ENCODE data around the gene PPFIBP1.

Gene PPFIBP1

DNA sequence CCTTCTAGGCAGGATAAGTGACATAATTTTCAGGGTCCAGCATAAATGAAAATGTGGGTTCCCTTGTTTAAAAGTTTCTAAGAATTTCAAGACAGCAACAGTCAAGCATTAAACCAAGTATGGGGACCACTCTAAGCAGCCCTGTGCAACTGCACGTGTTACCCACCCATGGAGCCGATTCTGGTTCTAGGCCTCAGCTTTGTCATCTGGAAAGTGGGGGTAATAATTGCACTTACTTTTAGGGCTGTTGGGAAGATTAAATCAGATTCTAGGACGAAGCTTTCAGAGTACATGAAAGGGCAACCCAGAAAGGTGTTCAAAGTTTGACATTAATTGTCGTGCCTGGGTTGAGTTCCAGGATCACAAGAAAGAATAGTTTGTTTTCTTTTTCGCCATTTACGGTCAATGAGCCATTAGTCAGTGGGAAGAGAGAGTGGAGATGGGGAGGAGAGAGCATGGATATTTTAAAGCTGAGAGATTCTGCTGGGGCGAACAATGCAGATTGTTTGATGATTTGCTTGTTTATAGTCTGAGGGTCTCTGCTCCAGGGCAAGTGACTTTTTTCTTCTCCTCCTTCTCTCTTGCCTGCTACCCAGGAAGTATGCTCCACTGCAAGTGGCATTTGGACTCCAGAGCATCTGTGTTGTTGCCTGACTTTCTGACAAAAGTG is 10.7 kb upstream of the PPFIBP1 start:
- DNase-seq (ENCODE audit: low read depth), result no peak

DNA sequence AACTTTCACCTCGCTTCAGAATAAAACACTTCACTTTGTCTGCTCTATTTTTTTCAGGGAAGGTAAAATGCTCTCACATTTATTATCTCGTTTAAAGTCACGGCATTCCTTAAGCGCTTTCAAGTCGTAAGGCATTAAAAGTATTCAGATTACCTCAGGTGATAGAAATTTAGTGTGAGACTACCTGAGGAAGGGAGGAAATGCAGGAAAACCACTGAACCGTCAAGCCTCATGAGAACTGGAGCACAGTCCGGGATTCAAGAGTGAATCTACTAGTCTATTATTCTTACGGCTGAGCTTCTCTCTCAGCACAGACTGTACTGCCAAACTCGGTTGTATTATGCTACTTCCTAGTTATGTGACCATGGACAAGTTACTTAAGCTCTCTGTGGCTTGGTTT is 8.3 kb upstream of the PPFIBP1 start:
- no peak for DNase-seq (ENCODE audit: low read depth)

DNA sequence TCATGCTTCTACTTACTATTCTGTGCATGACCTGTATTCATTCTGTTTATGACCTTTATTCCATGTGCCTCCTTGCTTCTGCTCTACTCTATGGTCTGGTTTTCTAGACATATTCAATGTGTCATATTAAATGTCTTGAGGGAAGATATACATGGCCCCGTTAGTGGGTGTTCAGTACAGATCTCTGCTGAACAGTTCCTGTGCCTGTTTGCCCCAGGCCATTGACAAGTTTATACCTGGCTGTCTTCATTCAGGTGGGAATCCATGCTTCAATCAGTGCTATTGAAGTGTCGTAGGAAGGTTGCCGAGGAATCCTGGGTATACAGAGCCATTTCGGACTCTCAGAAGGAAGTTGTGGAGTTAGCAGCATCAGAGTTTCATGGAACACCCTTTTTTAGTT is 7.4 kb upstream of the PPFIBP1 start:
- no peak for DNase-seq (ENCODE audit: low read depth)

DNA sequence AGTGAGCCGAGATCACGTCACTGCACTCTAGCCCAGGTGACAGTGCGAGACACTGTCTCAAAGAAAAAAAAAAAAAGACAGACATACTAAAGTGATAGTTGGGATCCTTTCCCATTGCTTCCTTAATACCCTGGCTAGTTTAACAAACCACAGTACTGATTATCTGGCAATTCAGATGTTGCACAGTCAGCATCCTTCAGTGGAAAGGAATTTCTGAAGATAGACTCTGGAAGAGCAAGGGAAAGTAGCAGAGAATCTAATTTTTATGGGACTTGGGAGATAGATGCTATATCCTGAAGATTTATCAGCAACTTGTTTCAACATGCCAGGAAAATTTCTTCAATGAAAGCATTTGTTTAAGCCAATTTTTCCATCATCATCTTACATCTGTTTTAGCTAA is 6.5 kb upstream of the PPFIBP1 start:
- DNase-seq (ENCODE audit: low read depth), result no peak

DNA sequence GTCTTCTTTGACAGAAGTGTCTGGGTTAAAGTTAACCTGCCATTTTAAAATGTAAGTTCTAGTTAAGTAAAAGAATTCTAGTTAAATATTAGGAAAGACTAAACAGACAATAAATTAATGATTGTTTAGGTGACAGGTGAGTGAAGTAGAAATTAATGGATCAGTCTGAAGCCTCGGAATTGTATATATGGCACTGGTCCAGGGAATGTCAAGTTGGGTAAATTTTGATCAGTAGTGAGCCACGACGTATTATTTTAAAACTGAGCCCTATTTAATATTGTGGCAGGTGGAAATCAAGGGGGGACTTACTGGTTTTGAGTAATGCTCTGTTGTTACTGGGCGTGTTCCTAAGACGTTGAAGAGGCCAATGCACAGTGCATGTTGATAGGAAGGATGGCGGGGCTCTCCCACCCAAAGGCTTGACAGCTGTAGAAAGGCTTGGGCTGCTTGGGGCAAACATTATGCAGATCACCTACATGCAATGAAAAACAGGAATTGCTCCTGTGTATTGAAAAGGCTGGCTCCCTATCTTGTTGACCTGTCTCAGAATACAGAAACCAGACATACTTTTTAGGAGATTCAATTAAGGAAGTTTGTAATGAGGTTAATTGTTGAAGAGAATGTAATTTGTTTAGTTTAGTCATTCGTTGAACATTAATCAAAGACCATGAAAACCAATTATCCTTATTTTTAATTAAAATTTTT is 5.9 kb upstream of the PPFIBP1 start:
- no peak for DNase-seq (ENCODE audit: low read depth)

DNA sequence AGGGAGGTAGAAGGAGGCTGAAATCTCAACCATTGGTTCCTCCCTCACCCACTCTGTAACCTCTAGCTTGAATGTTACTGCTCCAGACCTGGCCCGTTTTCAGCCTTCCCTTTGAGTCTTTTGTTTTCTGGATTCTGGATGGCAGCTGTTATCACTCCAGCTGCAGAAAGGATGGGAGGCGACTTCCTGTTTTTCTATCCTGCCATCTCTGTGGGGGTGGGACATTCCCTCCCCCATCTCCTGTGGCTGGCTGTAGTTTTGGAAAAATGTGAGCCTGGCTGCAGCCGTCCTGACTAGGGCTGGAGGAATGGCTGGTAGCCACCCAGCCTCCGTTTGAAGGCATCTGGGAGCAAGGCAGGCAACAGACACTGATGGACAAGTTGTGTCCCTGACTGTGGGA is 2.9 kb upstream of the PPFIBP1 start:
- no peak for DNase-seq (ENCODE audit: low read depth)

DNA sequence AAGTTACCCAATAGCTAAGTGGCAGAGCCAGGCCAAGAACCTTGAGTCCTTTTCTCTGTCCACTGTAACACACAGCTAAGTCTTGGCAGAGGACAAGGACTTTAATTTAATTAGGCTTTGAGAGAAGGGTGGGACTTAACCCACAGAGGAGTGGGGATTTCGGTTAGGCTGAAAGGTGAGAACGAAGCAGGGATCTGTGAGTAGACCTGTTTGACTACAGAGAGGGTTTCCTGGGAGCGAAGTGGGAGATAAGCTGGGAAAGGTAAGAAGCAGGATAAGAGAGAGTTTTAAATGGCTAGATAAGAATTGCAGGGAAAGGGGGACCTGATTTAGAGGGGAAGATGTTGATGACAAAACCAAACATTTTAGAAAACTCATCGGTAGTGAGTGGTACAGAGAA is 2.0 kb upstream of the PPFIBP1 start:
- no peak for DNase-seq (ENCODE audit: low read depth)

DNA sequence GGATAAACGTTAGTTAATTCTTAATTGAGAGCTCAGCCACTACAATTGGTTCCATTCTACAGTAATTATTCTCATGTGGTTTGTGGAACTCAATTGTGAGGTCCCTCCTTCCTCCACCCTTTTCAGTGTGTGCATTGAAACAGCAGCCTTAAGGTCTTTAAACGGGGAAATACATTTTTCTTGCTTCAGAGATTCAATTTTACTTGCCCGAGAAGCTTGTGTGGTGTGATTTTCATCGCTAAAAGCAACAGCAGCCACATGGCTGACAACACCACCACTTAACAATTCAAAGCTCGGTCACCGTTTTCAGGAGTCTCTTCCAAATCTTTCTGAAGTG is 733 bp upstream of the PPFIBP1 start:
- DNase-seq (ENCODE audit: low read depth), result no peak

DNA sequence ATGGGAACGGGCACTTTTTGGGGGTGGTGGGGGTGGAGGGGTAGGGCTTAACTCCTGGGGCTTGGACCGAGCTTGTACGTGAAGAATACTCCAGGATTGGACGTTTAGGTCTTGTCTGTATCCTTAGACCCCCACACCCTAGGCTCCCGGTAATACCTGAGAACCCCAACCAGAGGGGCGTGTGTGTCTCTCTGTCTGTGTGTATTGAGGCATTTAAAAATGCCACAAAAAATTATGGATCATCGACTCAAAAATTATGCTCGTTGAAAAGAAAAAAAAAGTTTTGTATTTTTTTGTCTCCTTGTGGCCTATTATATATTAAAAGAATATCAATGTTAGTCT is 459 bp downstream of the PPFIBP1 start:
- no peak for DNase-seq (ENCODE audit: low read depth)

DNA sequence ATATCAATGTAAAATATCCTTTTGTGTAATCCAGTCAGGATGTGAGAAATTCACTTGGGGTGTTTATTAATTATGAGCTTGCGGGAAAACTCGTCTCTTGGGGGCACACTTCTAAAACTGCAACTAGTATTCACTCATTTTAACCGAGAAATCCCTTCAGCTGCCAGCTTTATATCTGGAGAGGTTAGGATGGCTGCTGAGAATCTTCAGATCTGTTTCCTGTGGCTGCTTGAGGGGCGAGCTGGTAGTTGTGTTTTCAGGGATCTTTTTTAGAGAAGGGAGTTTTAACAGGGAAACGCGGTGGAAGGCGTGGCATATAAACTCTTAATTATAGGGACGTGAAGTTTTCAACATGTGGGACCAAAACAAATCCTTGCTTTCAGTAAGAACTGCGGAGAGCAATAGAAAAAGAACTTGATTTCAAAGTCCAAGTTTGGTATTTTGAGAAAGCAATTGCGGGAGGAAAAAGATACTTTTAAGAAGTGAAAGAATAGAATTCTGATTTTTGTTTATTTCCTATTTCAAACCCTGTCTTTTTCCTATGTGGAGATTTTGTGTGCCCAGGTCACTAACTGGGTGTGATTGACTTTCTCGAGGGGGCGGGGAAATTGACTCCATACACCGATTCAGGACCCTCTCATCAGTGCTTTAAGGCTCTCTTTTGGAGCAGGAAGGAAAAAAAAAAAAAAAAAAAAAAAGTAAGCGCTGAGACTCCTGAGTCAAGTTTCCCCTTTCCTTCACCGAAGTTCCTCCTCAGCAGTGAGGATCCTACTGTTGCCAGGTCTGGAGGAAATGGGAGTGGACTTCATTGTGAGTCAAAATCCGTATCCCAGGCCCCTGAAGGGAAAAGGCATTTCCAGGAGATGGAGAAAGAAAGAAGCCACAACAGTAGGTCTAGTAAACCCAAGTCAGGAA is 1.1 kb downstream of the PPFIBP1 start:
- DNase-seq (ENCODE audit: low read depth), result no peak

DNA sequence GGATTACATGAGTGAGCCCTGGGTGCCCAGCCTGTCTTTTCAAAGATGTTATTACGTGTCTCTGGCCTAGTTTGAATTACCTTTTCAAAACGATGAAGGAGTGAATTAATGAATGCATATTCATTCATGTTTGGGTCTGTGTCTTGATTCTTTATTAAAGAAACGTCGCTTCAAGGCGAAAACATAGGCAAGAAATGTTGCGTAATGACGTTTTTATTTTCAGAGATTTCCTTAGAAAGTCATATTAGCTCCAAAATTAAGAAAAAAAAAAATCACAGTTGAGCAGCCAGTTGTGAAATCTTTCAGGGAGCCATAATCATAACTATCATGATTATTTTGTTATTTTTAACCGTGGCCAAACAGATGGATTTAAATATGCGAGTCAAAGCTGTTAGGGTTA is 3.5 kb downstream of the PPFIBP1 start:
- no peak for DNase-seq (ENCODE audit: low read depth)

DNA sequence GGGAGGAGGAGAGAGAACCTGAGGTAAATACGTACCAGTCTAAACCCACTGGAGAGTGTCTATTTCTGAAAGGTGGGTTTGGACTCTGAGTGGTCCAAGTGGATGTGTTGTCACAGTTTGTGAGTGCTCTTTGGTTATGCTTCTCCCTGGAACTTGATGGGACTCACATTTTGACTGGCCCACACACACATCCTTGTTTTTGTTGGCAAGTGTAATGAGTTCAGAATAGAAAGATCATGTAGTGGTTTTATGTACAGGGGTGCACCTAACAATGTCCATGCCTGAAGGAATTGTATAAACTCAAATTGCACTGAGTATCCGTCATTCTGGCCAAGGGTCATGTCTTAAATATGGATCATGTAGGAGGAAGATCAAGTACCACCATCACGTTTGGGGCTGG is 4.8 kb downstream of the PPFIBP1 start:
- DNase-seq (ENCODE audit: low read depth), result no peak

DNA sequence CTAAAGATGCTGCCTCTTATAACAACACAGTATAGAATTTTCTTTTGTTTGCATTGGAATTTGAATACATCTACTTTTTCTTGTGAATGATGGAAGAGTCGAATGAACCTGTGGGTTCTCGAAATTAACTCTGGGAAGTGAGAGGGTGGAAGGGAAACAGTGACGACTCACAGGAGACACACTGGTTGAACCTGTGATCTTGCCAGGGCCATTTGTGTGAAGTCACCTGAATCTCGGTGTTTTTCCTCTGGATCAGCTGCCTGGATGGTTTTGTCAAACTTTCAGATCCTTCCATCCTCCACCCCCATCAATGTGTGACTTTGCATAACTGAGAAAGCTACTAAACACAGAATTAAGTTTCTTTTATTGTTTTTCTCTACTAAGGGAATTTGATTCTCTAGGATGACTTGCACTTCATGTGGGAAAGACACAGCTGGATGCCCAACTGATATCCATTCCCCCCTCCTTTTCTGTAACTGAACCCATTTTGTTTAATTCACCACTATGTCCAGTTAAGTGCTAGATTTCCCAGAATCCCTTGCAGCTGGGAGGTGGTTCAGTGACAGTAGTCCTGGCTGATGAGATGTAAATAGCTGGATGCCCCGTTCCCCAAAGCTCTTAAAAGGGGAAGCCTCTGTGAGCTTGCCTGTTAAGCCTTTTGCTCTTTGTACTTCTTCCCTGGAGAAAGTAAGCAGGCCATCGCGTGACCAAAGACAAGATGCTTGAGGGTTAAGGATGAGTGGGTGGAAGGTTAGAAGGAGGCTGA is 6.3 kb downstream of the PPFIBP1 start:
- no peak for DNase-seq (ENCODE audit: low read depth)

DNA sequence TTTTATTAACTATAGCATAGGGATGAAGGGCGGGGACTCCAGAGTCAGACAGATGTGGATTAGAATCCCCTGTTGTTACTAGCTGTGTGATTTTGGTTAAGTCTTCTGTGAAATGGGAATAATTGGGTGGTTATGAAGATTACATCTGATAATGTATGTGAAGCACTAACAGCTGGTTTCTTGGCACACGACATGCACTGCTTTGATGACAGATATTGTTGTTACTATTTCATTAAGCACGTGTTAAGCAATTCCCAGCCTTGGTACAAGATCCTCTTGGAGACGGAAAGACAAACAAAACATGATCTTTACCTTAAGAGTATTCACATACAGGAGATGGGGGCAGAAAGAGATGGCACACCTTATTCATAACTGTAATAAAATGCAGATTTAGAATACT is 7.9 kb downstream of the PPFIBP1 start:
- DNase-seq (ENCODE audit: low read depth), result no peak

DNA sequence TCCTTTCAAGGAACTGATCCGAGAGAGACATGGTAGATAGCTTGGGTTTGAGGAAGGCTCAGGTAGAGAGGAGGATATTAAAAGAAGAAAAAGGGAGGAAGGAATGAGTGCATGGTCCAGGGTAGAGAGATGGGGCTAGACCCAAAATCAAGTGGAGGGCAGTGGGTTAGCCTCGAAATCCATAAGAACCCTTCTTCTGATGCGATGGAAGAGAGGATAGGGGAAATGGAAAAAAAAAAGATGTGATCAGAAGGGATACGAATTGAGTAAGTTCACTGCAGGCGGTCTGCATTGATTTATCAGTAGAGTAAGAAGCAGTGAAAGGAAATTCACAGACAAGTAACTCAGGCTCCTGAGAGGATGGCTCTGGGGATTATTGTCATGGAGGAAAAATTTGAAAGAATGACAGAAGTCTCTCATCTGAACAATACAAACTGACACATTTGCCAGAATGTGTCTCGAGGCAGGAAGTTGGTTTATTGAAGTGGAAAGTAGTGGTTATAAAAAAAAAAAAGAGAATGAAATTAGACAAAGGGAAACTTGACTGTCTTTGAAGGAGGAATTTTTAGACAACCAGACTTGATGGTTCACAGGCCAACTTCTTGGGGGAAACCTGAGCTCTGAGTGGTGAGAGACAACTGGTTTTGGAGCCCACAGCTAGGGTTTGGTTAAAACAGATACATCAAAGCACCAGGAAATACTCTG is 10.2 kb downstream of the PPFIBP1 start:
- no peak for DNase-seq (ENCODE audit: low read depth)

DNA sequence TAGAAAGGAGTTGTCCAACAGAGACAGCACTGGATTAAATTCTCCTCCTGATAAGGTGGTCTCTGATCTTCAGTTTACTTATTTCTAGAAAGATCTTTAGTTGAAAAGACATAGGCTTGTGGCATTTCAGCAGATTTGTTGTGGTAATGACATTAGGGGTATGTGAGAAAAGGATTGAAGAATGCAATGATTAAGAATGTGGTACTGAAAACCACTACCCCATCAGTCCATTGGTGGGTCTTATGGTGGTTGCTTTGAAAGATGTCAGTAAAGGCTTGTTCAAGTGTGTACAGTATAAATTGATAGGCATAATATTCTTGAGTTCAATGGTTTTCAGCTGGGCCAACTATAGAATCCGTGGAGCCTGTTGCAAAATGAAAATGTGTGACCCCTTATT is 10.8 kb downstream of the PPFIBP1 start:
- DNase-seq (ENCODE audit: low read depth), result no peak

DNA sequence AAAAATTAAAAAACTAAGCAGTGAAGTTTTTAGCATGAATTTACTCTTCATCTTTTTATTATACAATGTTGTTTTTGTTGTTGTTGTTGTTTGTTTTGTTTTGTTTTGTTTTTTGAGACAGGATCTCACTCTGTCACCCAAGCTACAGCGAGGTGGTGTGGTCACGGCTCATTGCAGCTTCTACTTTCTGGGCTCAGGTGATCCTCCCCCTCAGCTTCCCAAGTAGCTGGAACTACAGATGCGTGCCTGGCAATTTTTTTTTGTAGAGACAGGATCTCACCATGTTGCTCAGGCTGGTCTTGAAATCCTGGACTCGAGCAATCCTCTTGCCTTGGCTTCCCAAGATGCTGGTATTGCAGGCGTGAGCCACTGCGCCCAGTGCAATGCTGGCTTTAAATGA is 11.3 kb downstream of the PPFIBP1 start:
- DNase-seq (ENCODE audit: low read depth), result no peak

DNA sequence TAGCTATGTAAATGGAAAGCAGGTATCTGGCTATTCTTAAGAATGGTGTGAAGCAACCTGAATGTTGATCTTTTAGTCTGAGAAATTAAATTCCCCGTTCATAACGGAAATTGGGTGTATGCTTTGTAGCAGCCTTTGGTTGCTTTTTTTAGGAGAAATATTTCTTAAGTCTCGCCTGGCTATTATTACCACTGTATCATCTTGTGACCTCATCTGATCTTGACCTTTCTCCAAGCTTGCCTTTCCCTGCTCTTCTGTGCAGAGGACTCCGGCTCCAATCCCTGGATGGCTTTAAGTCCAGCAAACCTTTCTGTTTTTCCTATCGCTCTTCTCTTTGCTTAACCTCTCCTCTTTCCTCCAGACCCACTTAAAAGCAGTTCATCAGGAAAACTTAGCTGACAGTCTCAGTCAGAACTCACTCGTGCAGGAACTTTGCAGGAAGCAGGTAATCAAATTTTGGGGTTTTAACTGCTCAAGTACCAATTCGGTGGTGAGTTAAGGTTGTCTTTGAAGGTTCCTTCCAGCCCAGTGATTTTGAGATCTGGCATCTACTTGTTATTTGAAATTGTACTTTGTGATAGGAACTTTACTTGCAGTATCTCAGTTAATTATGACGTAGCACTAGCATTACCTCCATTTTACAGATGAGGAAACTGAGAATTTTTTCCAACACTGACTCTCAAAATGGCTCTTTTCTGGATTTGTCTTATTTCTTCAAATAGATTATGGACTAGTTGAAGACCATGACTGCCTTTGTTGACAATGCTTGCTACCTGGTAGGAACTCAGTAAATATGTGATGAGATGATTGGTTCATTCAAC is 14.1 kb downstream of the PPFIBP1 start:
- no peak for DNase-seq (ENCODE audit: low read depth)

DNA sequence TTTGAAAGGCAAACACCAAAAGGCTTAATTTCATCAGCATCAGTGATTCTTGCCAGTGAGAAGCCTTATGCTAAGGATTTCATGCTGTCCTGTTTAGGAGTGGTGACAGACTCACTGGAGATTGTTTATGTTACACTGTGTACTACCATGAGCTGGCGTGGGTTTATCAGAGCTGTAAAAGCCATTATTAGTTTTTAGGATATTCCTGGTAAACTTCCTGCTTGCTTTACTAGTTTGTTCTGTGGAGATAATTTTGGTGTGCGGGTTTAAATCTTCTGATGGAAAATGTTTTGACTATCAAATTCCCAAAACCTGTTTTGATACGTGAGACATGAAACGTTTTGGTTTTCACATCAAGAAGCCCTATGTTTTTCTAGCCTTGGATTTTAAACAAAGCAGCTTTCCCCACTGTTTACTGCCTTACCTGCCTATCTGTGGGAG is 15.2 kb downstream of the PPFIBP1 start:
- no peak for DNase-seq (ENCODE audit: low read depth)

DNA sequence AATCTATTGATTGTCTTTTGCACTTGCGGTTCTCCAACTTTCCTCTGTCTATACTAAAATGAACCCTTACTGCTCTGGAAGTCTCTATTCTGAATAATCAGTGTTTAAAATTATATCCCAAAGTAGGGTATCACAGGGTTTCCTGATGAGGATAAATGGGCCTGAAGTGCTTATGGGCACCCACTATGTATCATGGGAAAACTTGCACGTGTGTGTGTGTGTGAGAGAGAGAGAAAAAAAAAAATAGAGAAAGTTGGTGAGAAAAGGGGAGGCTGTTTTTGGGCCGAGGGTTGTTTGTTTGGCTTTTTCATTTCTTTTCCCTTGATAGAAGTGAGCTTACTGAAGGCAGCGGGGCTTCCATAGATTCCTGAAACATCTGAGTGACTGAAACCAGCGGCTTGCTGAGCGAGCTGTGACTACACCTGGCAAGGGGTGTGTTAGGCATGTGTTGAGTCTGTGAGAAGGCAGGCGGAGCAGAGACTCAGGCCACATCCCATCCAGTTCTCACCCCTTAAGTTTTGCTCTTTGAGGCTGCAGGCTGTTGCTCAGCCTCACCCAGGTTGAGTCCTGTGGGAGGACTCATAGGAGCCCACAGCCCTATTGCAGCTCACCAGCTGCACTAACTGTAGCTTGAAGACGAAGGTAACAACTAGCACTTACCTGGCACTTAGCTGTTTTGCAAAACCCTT is 17.2 kb downstream of the PPFIBP1 start:
- no peak for DNase-seq (ENCODE audit: low read depth)
